K562 (cell line): ENCODE measurements around the gene RFX7. TPM values are rescaled to one million over a fixed set of nuclear protein-coding genes. Genes with fewer than 3 reads are reported as not detected.

ENCODE experiments used
- BCLAF1 ChIP-seq, 2 experiments: fragments of 450-650 bp in 1 of 2; IDR thresholded peaks; 2 replicates each; pipeline ENCODE4 v1.6.1; 2011 to 2017; ENCODE audit warnings: low read depth in 2 of 2, antibody characterized with exemption in 1 of 2, borderline replicate concordance in 1 of 2, low read length in 1 of 2, mild to moderate bottlenecking in 1 of 2, mixed read lengths in 1 of 2; ENCODE audit not compliant: control insufficient read depth in 1 of 2
- CEBPG ChIP-seq, 3 experiments: fragments of 200-800 bp in 1 of 3; sonication (Bioruptor generic) in 1 of 3; sonication (generic) in 1 of 3; formaldehyde crosslinking in 1 of 3; IDR thresholded peaks in 2 of 3; conservative IDR thresholded peaks in 1 of 3; 2 replicates each; pipeline versions ENCODE4 v1.6.1 to v1.8.0; 2016 to 2022; ENCODE audit warnings: missing compliant biosample characterization in 2 of 3, missing genetic modification characterization in 2 of 3, mild to moderate bottlenecking in 1 of 3, missing genetic modification reagents in 1 of 3
- SRSF7 ChIP-seq: fragments of 200-400 bp; formaldehyde crosslinking; optimal IDR thresholded peaks from 2 replicates; pipeline ENCODE3; 2017; ENCODE audit warnings: mild to moderate bottlenecking, low read depth, low read length
- ZNF318 ChIP-seq, 2 experiments: fragments of 450-650 bp; IDR thresholded peaks; 2 replicates each; pipeline ENCODE4 v1.6.1; 2016; ENCODE audit warnings: mild to moderate bottlenecking in 2 of 2, borderline replicate concordance in 1 of 2, low read depth in 1 of 2, moderate library complexity in 1 of 2
- polyA plus RNA-seq, 8 experiments: library from polyadenylated mRNA; depleted of rRNA in 4 of 8; stranded (reverse) in 5 of 8; unstranded in 3 of 8; fragments of >200 nt; fragmentation: Nextera tagmentation in 2 of 8; fragmentation: Illumina TruSeq in 1 of 8; extraction: Ambion mirVana in 2 of 8; extraction: Trizol in 1 of 8; gene quantifications; 2 replicates each; pipeline versions ENCODE4 v1.2.1 to v1.2.3, GENCODE V29; 2011 to 2014; ENCODE audit warnings: inconsistent platforms in 1 of 8, missing spikeins in 1 of 8
- total RNA-seq, 7 experiments: library from RNA; depleted of rRNA in 6 of 7; stranded (reverse); fragments of >200 nt in 6 of 7; fragmentation: Illumina TruSeq in 2 of 7; extraction: Trizol in 2 of 7; gene quantifications; 2 replicates each; pipeline versions ENCODE4 v1.2.1 to v1.2.3, GENCODE V29; 2011 to 2021; ENCODE audit warnings: low replicate concordance in 1 of 7
- TF ChIP-seq, protein P1 (sequence below): fragments of 450-650 bp; IDR thresholded peaks from 2 replicates; pipeline ENCODE4 v1.7.1; 2018; ENCODE audit warnings: mild to moderate bottlenecking, low read depth; ENCODE audit not compliant: partially characterized antibody
- TF ChIP-seq, protein P2 (sequence below), 3 experiments: IDR thresholded peaks in 2 of 3; conservative IDR thresholded peaks in 1 of 3; 2 replicates each; pipeline ENCODE4 v1.5.1; 2011 to 2012; ENCODE audit warnings: low read length in 3 of 3, mild to moderate bottlenecking in 3 of 3, control low read depth in 2 of 3, improper control_type of control experiment in 1 of 3, inconsistent platforms in 1 of 3, low read depth in 1 of 3, mixed read lengths in 1 of 3, moderate library complexity in 1 of 3; ENCODE audit not compliant: insufficient read depth in 2 of 3

RFX7 gene
- total and polyA plus RNA-seq, 9 of the 15 experiments (the other 6 are each of a cell fraction or from before 2014, with no cell fraction given), result 2.4 to 17.9 (median 6.3) TPM

DNA sequence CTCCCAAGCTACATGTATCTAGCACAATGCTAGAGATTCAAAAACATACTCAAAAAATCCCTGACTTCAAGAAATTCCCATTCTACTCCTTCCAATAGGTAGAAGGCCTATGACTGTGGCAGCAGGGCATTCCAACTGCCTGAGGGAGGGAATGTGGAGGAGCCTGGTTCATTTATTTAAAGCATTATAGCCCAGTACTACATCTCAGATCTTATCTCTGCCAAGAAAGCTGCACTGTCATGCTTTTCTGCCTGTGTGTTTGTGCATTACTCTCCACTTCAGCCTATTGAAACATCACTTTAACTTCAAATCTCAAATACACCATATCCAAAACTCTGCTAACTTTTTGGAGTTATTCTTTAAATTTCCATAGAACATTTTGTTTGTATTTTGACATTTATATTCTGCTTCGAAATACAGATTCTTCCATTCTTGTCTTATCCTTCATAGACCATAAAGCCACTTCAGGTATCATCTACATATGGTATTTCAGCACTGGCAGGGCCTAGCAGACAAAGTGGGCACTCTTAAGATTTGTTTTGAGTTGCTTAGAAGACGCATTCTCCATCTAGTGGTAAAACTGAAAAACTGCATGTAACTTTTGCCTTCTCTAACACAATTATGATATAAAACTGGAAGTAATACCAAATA, 191.2 kb downstream of the RFX7 start (continued):
- TF ChIP-seq, protein P1, sequence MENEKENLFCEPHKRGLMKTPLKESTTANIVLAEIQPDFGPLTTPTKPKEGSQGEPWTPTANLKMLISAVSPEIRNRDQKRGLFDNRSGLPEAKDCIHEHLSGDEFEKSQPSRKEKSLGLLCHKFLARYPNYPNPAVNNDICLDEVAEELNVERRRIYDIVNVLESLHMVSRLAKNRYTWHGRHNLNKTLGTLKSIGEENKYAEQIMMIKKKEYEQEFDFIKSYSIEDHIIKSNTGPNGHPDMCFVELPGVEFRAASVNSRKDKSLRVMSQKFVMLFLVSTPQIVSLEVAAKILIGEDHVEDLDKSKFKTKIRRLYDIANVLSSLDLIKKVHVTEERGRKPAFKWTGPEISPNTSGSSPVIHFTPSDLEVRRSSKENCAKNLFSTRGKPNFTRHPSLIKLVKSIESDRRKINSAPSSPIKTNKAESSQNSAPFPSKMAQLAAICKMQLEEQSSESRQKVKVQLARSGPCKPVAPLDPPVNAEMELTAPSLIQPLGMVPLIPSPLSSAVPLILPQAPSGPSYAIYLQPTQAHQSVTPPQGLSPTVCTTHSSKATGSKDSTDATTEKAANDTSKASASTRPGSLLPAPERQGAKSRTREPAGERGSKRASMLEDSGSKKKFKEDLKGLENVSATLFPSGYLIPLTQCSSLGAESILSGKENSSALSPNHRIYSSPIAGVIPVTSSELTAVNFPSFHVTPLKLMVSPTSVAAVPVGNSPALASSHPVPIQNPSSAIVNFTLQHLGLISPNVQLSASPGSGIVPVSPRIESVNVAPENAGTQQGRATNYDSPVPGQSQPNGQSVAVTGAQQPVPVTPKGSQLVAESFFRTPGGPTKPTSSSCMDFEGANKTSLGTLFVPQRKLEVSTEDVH, result no peak
- TF ChIP-seq BCLAF1 (IDR thresholded peaks at IDR 0.05; ENCODE audit: borderline replicate concordance in 1 of 2, control insufficient read depth in 1 of 2, low read depth in 2 of 2, low read length in 1 of 2), result no peak
- no peak; a peak in 1 of 4 replicates for TF ChIP-seq ZNF318 (IDR thresholded peaks at IDR 0.05; ENCODE audit: borderline replicate concordance in 1 of 2, low read depth in 1 of 2)
- TF ChIP-seq, protein P2, sequence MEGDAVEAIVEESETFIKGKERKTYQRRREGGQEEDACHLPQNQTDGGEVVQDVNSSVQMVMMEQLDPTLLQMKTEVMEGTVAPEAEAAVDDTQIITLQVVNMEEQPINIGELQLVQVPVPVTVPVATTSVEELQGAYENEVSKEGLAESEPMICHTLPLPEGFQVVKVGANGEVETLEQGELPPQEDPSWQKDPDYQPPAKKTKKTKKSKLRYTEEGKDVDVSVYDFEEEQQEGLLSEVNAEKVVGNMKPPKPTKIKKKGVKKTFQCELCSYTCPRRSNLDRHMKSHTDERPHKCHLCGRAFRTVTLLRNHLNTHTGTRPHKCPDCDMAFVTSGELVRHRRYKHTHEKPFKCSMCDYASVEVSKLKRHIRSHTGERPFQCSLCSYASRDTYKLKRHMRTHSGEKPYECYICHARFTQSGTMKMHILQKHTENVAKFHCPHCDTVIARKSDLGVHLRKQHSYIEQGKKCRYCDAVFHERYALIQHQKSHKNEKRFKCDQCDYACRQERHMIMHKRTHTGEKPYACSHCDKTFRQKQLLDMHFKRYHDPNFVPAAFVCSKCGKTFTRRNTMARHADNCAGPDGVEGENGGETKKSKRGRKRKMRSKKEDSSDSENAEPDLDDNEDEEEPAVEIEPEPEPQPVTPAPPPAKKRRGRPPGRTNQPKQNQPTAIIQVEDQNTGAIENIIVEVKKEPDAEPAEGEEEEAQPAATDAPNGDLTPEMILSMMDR (IDR thresholded peaks at IDR 0.05 in 2 of 3, conservative IDR thresholded peaks at IDR 0.05 in 1 of 3; ENCODE audit: insufficient read depth in 2 of 3, low read depth in 1 of 3, low read length in 3 of 3), result peak; percentile 51 to 70 (median 55); a peak in 5 of 6 replicates
- TF ChIP-seq SRSF7, result no peak
- no peak for TF ChIP-seq CEBPG (CRISPR knock-in tag; IDR thresholded peaks at IDR 0.05)
- TF ChIP-seq CEBPG (tag; conservative IDR thresholded peaks at IDR 0.05 in 1 of 2, IDR thresholded peaks at IDR 0.05 in 1 of 2), result no peak
